Renal cortex interstitium (tissue), 11 donors: ENCODE results near the gene NT5DC1. TPM values are rescaled to one million over a fixed set of nuclear protein-coding genes. Genes with fewer than 3 reads are reported as not detected.

Experiments used
- DNase-seq, 11 donors: peaks; one replicate each; pipeline ENCODE4 v3.0.0-alpha.2; 2013; ENCODE audit warnings: low read depth in 9 of 11, low spot score in 4 of 11; ENCODE audit errors: extremely low read depth in 1 of 11
- polyA plus RNA-seq, 3 donors: library from polyadenylated mRNA; unstranded; fragments of 120-200 nt; gene quantifications; one replicate each; pipeline ENCODE4 v1.2.1, GENCODE V29; 2013; ENCODE audit not compliant: insufficient read length in 3 of 3

NT5DC1 gene
- polyA plus RNA-seq, 3 donors, result 40.7 to 47.7 (median 45.2) TPM

- no peak for DNase-seq
Measured at GRCh38 chr6:116210750-116211425, 110.2 kb downstream of the NT5DC1 start.

GRCh38 chr6:116214681-116215080 is 114.0 kb downstream of the NT5DC1 start:
- DNase-seq, result no peak

- DNase-seq, result no peak
Measured at GRCh38 chr6:116215414-116215813, 114.8 kb downstream of the NT5DC1 start.

- no peak for DNase-seq
Measured at GRCh38 chr6:116217069-116217468, 116.4 kb downstream of the NT5DC1 start.

- DNase-seq, result no peak
Measured at GRCh38 chr6:116218172-116218633, 117.5 kb downstream of the NT5DC1 start.

- DNase-seq, result no peak
Measured at GRCh38 chr6:116218866-116219265, 118.2 kb downstream of the NT5DC1 start.

- no peak for DNase-seq
Measured at GRCh38 chr6:116221067-116221466, 120.4 kb downstream of the NT5DC1 start.

GRCh38 chr6:116221911-116222310 is 121.3 kb downstream of the NT5DC1 start:
- DNase-seq, result no peak

GRCh38 chr6:116223355-116223754 is 122.7 kb downstream of the NT5DC1 start:
- no peak for DNase-seq

GRCh38 chr6:116229287-116229913 is 128.7 kb downstream of the NT5DC1 start:
- DNase-seq, result peak; percentile 70 to 93 (median 86)

GRCh38 chr6:116234689-116235088 is 134.0 kb downstream of the NT5DC1 start:
- DNase-seq, result no peak

- no peak for DNase-seq
Measured at GRCh38 chr6:116238083-116238482, 137.4 kb downstream of the NT5DC1 start.

GRCh38 chr6:116239256-116239655 is 138.6 kb downstream of the NT5DC1 start:
- DNase-seq, result no peak

- DNase-seq, result no peak
Measured at GRCh38 chr6:116239856-116240255, 139.2 kb downstream of the NT5DC1 start.

GRCh38 chr6:116244284-116244683 is 143.6 kb downstream of the NT5DC1 start:
- DNase-seq, result no peak

- DNase-seq, result no peak
Measured at GRCh38 chr6:116246089-116246488, 145.4 kb downstream of the NT5DC1 start.

GRCh38 chr6:116247285-116247684 is 146.6 kb downstream of the NT5DC1 start:
- no peak for DNase-seq

- no peak for DNase-seq
Measured at GRCh38 chr6:116248577-116248976, 147.9 kb downstream of the NT5DC1 start.

- DNase-seq, result no peak
Measured at GRCh38 chr6:116251568-116252384, 151.1 kb downstream of the NT5DC1 start.

- no peak for DNase-seq
Measured at GRCh38 chr6:116253188-116253504, 152.5 kb downstream of the NT5DC1 start.
